ENCODE results near the gene RFTN2.

DNA sequence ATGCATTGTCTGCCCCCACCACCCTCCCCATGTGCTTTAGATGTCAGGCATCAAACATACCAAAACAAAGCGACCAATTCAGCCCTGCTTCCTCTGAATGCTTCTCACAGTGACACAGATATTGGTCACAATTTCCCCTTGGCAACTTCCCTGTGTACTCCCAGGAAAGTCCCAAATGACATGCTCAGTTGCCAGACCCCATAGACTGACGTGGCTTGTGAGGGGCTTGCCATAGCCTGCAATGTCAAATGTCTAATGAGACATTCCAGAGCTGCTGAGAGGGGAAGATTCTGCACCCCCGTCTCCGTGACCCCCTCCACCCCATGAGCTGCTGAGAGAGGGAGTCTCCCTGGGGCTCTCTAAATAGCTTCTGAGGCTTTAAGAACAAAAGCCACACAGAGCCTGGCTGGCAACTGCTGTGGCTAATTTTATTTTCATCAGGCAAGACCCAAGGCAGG, 47.3 kb downstream of the RFTN2 start:
- no peak for TF ChIP-seq EZH2 (IDR thresholded peaks at IDR 0.05; ENCODE audit: borderline replicate concordance, low read length)
- TF ChIP-seq, protein P1, sequence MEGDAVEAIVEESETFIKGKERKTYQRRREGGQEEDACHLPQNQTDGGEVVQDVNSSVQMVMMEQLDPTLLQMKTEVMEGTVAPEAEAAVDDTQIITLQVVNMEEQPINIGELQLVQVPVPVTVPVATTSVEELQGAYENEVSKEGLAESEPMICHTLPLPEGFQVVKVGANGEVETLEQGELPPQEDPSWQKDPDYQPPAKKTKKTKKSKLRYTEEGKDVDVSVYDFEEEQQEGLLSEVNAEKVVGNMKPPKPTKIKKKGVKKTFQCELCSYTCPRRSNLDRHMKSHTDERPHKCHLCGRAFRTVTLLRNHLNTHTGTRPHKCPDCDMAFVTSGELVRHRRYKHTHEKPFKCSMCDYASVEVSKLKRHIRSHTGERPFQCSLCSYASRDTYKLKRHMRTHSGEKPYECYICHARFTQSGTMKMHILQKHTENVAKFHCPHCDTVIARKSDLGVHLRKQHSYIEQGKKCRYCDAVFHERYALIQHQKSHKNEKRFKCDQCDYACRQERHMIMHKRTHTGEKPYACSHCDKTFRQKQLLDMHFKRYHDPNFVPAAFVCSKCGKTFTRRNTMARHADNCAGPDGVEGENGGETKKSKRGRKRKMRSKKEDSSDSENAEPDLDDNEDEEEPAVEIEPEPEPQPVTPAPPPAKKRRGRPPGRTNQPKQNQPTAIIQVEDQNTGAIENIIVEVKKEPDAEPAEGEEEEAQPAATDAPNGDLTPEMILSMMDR (conservative IDR thresholded peaks at IDR 0.05 in 1 of 2, IDR thresholded peaks at IDR 0.05 in 1 of 2; ENCODE audit: extremely low read depth in 1 of 2, insufficient read depth in 1 of 2, low read depth in 1 of 2, low read length in 2 of 2) = no peak
